Activated T-cell treated with anti-CD3 and anti-CD28 coated beads for 1 hour (primary cell): ENCODE data around the gene TPD52L1.

ENCODE experiments used
- DNase-seq: peaks from one replicate; pipeline ENCODE4 v3.0.0-alpha.2; 2020; ENCODE audit warnings: low read depth

Gene TPD52L1

DNA sequence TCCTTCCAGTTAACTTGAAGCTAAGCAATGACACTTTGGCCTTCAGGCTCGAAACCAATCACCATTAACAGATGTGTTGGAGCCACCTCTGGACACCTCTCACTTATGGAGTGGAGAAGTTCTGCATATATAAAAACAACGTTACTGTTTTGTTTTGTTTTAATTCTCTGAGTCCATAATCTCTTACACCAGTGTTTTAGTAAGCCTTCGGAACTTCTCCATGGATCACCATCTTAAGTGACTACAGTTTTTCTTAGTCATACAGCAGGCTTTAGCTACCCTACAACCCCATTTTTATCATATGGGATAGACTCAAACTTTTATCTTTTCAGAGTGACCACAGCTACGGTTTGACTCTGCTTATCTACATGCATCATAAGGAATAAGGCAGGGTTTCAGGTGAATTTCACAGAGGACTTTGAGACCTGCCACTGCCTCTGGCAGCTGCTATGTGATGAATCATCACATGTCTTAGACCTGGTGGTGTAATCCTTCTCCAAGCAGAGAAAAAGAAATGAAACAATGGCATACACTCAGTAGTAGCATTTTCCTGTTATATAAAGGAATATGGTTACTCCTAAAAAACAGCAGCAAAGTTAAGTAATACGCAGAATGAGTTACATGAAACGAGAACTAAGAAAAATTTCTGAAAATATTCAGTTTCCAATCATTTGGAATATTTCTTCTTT, 153.7 kb downstream of the TPD52L1 start:
- DNase-seq, result no peak

DNA sequence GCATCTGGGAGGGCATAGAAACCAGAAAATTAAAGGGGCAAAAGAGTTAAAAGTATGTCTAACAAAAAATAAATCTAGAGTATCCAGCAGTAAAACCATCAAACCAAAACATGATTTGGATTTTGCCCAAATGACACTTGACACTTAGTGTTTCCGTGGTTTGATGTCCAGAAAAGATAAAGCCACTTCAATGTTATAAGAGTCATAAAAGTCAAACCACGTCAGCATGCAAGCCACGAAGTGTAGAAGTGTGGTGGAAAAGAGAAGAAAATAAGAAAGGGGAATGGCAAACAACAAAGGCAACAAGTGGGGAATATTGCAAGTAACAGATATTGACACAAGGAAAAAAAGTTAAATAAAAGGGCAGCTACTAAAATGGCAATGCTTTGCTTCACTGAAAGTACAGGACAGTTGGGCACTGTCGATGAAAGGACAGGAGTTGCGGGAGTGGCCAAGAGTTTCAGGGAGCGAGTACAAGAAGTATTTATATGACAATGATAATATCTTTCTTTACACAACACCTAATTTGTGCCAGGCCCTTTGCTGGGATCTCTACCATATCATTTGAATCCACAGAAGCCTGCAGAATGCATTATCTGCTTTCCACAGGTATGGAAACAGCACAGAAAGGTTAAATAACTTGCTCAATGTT, 154.5 kb downstream of the TPD52L1 start:
- DNase-seq, result no peak

DNA sequence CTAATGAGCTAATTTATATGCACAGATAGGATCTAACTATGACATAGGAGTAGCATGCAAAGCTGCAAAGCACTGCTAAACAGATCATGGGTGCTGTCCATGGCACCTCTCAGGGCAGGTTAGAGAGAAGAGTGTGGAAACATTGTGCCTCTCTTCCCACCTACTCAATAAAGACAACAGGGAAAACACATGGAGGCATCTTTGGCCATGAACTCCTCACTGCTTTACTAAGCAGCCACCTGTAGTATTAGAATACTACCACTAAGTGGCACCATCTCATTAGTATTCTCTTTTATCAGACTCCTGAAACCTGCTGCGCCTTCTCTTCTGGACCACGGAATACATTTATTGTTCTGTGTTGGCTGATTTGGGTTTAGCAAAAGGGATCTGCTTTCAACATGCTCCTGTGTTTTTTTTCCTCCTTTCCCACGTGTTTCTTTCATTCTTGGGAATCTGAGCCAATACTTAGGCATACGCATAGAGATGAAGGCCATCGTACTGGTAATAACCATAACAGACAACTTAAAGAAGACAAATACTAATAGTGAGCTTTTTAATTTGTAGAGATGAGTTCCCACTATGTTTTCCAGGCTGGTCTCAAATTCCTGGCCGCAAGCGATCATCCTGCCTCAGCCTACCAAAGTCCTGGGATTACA, 157.5 kb downstream of the TPD52L1 start:
- DNase-seq, result no peak

DNA sequence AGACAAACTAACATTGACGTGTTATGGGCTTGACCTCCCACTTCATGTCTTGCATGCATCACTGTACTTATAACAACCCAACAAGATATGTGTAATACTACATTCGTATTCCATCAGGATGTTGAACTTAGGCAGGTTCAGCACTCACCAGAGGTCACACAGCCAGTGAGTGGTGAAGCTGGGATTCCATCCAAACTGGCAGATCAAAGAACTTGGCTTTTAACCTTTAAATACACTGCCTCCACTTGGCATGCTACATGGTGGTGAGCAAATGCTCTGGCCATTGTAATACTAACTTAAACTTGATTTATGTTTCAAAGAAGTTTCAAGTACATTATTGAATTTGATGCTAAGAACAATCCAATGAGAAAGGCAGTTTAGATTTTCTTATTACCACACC, 158.9 kb downstream of the TPD52L1 start:
- no peak for DNase-seq

DNA sequence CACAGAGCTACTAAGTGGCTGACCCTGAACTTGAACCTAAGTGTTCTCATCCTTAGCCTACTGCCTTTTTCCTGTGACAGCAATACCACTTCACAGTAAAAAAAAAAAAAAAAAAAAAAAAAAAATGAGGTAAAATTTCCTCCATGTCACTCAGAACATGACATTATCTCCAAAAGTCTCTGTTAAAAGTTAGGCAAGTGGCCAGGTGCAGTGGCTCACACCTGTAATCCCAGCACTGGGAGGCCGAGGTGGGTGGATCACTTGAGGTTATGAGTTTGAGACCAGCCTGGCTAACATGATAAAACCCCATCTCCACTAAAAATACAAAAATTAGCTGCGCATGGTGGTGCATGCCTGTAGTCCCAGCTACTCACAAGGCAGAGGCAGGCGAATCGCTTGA, 159.4 kb downstream of the TPD52L1 start:
- no peak for DNase-seq
